GM15510 (cell line): ENCODE data around the gene CPSF4L.

ENCODE experiments used
- POLR2A ChIP-seq: IDR thresholded peaks from 3 replicates; pipeline ENCODE4 v1.6.1; 2011; ENCODE audit warnings: borderline replicate concordance; ENCODE audit not compliant: insufficient read length; ENCODE audit errors: extremely low read depth

Gene CPSF4L

DNA sequence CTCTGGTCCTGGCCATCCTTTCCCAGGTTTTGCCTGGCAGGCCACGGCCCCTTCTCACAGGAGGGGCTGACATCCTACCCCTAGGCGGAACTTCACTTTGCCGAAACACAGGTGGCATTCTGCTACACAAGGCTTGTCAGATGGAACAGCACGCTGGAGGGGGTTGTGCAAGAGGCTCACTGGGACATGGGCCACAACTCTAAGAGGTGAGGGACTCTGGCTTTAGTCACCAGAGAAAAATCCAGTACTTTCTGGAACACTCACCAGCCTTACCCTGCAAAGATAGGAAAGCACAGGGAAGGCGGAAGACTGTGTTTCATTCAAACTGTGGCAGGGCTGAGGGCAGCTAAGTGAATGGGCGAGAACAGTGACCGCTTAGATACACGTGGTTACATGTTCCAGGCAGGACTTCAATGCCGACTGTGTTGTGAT is 31.8 kb upstream of the CPSF4L start:
- no peak for TF ChIP-seq POLR2A

DNA sequence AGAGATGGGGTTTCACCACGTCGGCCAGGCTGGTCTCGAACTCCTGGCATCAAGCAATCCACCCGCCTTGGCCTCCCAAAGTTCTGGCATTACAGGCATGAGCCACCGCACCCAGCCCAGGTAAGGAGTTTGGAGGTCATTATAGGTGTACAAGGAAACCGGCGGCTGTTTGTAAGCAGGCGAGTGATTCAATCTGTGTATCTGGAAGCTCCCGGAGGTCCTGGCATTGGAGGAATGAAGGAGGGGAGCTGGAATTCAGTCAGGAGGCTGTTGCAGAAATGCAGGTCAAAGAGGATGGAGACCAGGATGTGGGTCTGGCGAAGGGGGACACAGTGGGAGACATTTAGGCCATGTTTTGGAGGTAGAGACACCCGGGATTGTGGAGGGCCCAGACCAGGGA is 31.4 kb upstream of the CPSF4L start:
- no peak for TF ChIP-seq POLR2A

DNA sequence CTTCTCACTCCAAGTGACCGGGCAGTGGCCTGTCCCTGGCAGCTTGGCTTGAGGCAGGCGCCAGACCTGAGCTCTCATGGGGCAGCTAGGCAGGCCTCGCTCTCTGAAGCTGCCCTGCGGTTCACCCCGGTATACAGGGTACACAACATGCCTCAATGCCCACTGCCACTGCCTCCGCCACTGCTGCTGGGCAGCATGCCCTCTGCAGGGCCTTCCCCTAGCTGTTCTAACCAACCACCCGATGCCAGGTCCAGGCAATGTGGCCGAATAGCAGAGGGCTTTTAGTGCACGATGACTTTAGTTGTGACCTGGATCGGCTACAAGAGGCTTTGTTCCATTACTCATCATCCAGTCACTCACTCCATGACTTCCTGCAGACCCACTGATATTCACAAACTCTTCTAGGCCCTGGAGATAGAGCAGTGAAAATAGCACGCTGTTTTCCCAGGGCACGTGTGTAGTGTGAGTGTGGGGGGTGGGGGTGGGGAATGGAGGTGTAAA is 30.4 kb upstream of the CPSF4L start:
- TF ChIP-seq POLR2A, result no peak

DNA sequence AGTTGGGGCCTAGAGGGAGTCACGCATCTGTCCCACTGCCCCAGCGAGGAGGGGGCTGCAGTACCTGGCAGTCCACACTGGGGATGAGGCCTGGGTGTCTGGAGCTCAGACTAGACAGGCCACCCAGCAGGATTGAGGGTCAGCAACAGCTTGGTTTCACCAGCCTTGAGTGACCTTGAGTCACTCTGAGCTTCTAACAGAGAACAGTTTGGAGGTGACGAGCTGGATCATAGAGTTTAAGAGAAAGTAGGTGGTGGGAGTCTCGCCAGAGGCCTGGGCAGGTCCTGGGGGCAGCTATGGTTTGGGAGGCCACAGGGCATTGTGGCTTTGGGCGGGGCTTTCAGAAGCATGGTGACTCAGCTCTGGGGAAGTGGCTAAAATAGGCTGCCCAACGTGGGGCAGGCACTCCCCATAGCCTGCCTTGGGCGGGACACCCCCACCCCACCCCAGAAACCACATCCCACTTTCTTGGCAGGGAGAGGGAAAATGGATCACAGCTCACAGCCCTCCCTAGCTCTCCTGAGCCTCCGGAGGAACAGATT is 29.7 kb upstream of the CPSF4L start:
- TF ChIP-seq POLR2A, result peak; percentile 30

DNA sequence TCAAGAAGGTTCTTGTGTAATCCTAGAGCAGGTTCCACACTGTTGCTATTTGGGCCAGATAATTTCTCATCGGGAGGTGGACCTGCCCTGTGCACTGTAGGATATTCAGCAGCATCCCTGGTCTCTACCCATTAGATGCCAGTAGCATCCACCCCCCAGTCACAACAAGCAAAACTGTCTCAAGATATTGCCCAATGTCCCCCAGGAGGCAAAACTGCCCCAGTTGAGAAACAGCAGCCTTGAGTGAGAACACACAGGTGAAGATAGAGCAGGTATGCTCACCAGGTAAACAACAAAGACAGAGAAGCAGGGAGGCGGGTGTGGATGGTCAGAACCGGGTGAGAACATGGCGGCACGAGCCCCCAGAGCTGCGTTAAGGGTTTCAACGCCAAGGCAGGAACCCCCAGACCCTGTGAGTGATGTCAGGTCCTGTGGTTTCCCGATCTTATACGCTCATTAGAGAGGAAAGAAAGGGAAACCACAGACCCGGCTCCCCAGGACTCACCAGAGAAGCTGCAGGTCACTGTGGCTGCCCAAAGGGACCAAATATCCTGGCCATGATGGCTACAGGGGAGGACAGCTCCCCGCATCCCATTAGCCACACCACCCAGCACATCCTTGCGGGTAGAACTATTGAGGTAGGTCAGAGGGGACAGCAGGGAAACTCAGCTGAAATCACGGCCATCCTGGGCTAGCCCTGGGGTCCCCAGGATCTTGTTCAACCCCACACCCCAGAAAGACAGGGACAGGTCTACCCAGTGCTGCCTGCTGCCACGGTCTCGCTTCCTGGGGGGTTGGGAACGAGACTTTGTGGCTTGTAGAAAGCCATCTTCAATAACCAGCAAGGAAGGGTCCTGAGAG is 28.9 kb upstream of the CPSF4L start:
- TF ChIP-seq POLR2A, result no peak

DNA sequence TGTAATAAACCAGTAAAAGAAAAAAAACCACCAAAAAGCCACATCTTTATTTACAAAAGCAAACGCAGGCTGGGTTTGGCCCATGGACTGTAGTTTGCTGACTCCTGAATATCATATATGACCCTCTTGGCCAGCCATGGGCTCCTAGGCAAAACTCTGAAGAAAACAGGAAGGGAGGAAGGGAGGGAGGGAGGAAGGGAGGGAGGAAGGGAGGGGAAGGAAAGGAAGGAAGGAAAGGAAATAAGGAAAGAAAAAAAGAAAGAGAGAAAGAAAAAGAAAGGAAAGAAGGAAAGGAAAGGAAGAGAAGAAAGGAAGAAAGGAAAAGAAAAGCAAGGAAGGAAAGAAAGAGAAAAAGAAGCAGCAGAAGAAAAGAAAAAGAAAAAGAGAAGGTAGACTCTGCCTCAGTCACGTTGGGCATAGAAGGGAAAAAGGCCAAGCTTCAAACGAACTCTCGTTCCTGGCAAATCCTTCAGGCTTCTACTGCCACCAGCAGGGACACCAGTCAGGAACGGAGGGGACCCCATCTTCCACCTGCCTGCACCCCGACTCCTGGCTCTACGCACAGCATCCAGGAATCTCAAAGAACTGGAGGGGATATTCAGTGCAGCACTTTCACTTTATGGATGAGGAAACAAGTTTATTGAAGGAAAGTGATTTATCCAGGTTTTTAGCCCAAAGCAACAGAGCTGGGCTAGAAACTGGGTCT is 28.0 kb upstream of the CPSF4L start:
- no peak for TF ChIP-seq POLR2A

DNA sequence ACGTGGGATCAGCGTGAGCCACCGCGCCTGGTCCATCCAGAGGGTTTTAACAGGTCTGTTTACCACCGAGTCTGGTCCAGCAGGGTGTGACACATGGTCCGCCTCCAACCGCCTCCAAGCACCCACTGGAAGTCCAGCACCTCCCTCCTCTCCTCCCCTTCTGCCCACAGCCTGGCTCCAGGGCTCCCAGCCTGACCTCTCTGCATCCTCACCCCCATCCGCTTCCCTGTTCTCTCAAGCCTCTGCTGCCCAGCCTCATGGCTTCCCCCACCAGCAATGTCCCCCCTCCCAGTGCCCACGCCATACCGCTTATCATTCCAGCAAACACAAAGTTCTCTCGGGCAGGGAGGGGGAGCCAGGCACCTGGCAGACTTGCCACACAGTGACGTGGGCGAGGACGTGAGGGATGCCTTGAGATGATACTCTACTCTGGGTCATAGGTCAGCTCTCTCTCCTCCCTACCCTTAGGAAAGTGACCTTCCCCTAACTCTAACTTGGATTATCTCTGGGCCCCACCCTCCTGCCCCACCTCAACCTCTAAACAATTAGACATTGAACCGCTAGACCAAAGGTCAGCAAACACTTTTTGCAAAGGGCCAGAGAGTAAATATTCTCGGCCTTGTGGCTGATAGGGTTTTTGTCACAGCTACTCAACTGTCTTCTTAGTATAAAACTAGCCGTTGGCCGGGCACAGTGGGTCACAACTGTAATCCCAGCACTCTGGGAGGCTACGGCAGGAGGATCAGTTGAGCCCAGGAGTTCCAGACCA is 27.0 kb upstream of the CPSF4L start:
- TF ChIP-seq POLR2A, result no peak

DNA sequence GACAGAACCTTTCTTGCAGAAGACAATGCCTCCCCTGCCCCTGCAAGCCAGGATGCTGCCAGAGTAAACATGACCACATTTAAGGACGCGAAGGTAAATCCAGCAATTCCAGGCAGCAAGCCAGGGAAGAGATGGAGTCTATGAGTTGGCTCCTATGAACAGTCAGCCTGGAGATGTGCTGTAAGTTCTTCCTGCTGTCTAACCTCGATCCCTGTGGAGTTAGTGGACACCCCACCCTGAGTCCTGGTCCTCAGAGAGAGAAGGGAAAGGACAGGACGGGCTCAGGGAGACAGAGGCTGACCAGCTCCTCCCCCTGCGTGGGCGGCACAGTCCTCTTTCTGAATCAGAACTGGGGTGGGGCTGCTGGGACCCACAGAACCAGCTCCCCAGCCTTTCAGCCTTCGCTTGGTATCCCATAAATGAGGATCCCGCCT is 25.2 kb upstream of the CPSF4L start:
- TF ChIP-seq POLR2A, result no peak

DNA sequence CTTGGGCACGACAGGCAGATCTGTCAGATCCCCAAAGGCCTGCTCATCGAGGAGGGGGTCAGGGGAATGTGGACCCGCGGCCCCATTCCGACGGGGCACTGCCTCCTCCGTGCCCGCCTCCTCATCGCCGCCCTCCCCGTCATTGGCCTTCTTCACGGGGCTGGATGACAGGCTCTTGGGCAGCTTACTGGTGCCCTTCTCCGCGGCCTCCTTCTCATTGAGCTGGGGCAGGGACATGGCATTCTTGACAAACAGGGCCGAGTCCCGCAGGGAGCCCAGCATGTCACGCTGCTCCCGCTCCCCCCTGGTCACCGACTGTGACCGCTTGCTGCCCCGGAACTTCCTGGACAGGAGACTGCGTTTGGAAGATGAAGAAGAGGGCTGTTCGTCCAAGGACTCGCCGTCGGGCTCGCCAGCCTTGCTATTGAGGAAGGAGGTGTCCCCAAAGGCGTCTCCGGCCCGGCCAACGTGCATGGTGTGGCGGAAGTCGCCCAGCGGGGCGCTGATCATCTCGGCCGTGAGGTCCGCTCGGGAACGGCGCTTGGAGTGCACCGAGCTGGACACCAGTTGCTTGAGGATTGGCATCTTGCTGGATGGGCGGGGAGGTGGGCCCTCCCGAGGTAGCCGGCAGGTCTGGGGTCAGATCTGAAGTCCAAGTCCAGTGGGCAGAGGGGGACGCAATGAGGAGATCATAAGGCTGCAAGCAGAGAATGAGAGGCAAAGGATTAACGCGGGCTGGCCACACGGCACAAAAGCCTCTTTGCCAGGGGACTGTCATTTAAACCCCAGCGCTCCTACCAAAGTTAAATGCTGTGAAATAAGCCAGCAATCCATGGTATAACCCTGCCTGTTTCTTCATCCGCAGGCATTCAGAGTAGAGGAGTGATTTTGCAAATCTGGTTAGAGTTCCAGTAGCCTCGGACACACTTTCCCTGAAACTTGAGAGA is 24.5 kb upstream of the CPSF4L start:
- no peak for TF ChIP-seq POLR2A

DNA sequence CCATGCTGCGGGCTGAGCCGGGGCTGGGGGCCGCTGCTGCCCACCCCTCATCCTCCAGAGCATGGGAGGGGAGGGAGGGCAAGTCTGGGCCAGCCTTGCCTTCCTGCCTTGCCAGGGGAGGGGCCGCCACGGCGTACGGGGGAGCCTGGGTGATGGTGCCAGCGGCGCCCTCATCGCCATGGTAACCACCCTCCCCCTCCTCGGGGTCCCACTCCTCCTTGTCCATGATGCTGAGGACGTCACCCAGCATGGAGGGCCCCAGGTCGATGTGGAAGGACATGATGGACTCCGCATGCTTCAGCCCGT is 23.9 kb upstream of the CPSF4L start:
- TF ChIP-seq POLR2A, result no peak

DNA sequence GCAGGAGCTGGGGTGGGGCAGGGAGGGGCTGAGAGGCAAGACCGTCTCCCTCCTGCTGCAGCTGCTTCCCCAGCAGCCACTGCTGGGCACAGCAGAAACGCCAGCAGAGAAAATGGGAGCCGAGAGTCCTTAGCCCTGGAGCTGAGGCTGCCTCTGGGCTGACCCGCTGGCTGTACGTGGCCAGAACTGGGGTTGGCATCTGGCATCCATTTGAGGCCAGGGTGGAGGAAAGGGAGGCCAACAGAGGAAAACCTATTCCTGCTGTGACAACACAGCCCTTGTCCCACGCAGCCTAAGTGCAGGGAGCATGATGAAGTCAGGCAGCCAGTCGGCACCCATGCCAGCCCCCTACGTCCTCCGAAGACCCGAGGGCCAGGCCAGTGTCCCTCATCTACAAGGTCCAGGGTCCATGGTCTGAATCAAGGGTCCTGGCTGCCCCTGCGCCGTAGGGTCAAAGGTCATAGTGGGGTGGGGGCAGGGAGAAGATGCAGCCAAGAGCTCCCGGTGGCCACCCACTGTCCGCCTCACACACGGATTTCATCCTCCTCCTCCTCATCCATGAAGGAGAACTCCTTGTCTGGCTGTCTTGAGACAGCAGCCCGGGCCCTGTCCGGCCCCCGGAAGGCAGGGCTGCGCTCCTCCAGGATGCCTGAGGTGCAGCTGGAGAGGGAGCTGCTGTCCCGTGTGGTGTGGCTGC is 23.4 kb upstream of the CPSF4L start:
- TF ChIP-seq POLR2A, result no peak

DNA sequence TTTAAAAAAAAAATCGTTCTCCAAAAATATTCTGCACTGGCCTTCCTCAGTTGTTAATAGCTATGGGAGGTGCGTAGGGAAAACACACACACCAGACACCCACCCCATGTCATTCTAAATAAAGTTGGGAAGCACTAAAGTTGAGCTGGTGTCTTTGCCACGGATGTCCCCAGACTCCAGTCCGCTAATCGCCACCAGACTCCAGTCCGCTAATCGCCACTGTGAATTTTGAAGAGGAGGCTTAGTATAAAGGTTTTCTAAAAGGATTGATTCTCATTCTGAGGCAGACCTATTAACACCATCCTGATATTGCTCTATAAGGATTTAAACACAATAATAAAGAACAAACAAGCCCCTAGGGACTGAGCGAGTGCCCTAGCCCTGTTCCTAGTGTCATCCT is 22.7 kb upstream of the CPSF4L start:
- no peak for TF ChIP-seq POLR2A

DNA sequence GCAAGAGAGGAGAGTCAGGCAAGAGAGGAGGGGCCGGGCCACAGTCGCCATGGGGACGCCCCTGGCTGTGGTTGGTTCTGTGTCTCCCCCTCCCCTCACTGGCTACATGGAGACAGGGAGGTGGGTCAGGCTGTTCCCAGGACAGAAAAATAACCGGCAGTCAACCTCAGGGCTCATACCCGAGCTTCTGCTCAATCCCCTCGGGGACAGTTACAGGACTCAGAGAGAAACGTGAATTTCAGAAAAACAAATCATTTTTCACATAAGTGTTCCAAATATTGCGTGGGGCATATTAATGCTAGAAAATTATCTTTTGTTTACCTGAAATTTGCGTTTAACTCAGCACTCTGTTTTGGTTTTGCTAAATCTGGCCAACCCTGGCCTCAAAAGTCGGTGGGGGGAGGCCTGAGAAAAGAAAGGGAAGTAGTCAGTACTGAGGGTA is 22.2 kb upstream of the CPSF4L start:
- no peak for TF ChIP-seq POLR2A
